K562 (cell line): ENCODE results near the gene KRT6C. TPM values are rescaled to one million over a fixed set of nuclear protein-coding genes. Genes with fewer than 3 reads are reported as not detected.

Experiments used
- ATAC-seq: fragments of 200-7000 bp; cut with Tn5 transposase; 3 replicates; pipeline ENCODE4 v1.9.1; 2020; ENCODE audit warnings: moderate library complexity
- BruUV-seq: library from RNA; stranded (reverse); fragments of 400-500 nt; replicated peaks from 2 replicates; lab custom pipeline; 2021; lab: Mats Ljungman, UMichigan
- CTCF ChIA-PET: fragments of 300-600 bp; formaldehyde crosslinking; extraction: SDS; loops from one replicate; lab custom pipeline; 2021; ENCODE audit warnings: low intra/inter-chr PET ratio; lab: Yijun Ruan, JAX
- POLR2A ChIA-PET: fragments of 300-600, 350-650 bp; sonication (Branson Sonifier 250); formaldehyde crosslinking; extraction: SDS; loops from one replicate; lab custom pipeline; 2021; ENCODE audit warnings: antibody characterized with exemption, inconsistent platforms; lab: Yijun Ruan, JAX
- DNase-seq, 4 experiments: peaks; one replicate each; pipeline versions ENCODE4 v3.0.0 to v3.0.0-alpha.2; 2011 to 2018; ENCODE audit warnings: low spot score in 3 of 4, mixed read lengths in 3 of 4; ENCODE audit errors: extremely low read depth in 1 of 4
- FAIRE-seq: peaks from 2 replicates; lab custom pipeline; 2011; peaks lifted over from hg19 to GRCh38; lab: Jason Lieb, UNC
- H2AFZ ChIP-seq: 2 replicates; pipeline ENCODE4 v1.6.0; 2011; ENCODE audit warnings: low read depth, low read length, control low read depth, inconsistent platforms
- H3K27ac ChIP-seq: fragments of 200-600 bp; 3 replicates; pipeline ENCODE4 v1.8.0; 2011; ENCODE audit warnings: low read depth, mild to moderate bottlenecking, control low read depth, inconsistent platforms, low read length, moderate library complexity, mixed read lengths; ENCODE audit errors: extremely low read depth
- H3K27me3 ChIP-seq, 2 experiments: fragments of 300-600 bp in 1 of 2; 2 replicates in 1 of 2; 3 replicates in 1 of 2; pipeline versions ENCODE4 v1.6.0 to v1.8.0; 2011; ENCODE audit warnings: inconsistent platforms in 2 of 2, low read length in 2 of 2, mild to moderate bottlenecking in 1 of 2, mixed read lengths in 1 of 2, moderate library complexity in 1 of 2; ENCODE audit not compliant: control insufficient read depth in 2 of 2, insufficient read depth in 2 of 2
- H3K36me3 ChIP-seq: fragments of 300-600 bp; 3 replicates; pipeline ENCODE4 v1.8.0; 2011; ENCODE audit warnings: mild to moderate bottlenecking, low read length, inconsistent platforms; ENCODE audit not compliant: control insufficient read depth, insufficient read depth
- H3K4me1 ChIP-seq, 2 experiments: fragments of 200-600 bp in 1 of 2; replicated peaks in 1 of 2; 2 replicates in 1 of 2; 3 replicates in 1 of 2; pipeline versions ENCODE4 v1.5.1 to v1.8.0; 2011; ENCODE audit warnings: inconsistent platforms in 2 of 2, low read length in 2 of 2, mild to moderate bottlenecking in 1 of 2, mixed read lengths in 1 of 2, moderate library complexity in 1 of 2; ENCODE audit not compliant: control insufficient read depth in 2 of 2, insufficient read depth in 2 of 2
- H3K4me2 ChIP-seq: 2 replicates; pipeline ENCODE4 v1.6.1; 2011; ENCODE audit warnings: low read length, control low read depth, inconsistent platforms, mixed read lengths; ENCODE audit not compliant: insufficient read depth
- H3K4me3 ChIP-seq: fragments of 200-600 bp; sonication (generic), shearing (Covaris generic); 2 replicates; pipeline ENCODE4 v1.5.1; 2016; ENCODE audit warnings: control low read depth, inconsistent platforms
- H3K79me2 ChIP-seq: fragments of 200-600 bp; 3 replicates; pipeline ENCODE4 v1.8.0; 2011; ENCODE audit warnings: low read length, inconsistent platforms; ENCODE audit not compliant: control insufficient read depth, insufficient read depth
- H3K9ac ChIP-seq, 2 experiments: 2 replicates each; pipeline versions ENCODE4 v1.6.0 to v1.6.1; 2011; ENCODE audit warnings: low read depth in 2 of 2, low read length in 2 of 2, control low read depth in 1 of 2, inconsistent platforms in 1 of 2, mild to moderate bottlenecking in 1 of 2, mixed read lengths in 1 of 2; ENCODE audit not compliant: insufficient read depth in 1 of 2
- H3K9me1 ChIP-seq: one replicate; pipeline ENCODE4 v1.6.0; 2011; ENCODE audit warnings: inconsistent platforms, mild to moderate bottlenecking, low read length, moderate library complexity; ENCODE audit not compliant: control insufficient read depth, insufficient read depth
- H3K9me3 ChIP-seq: replicated peaks from 2 replicates; pipeline ENCODE4 v1.5.1; 2011; ENCODE audit warnings: low read depth, low read length, inconsistent platforms; ENCODE audit not compliant: control insufficient read depth, insufficient read depth
- H4K20me1 ChIP-seq: replicated peaks from 2 replicates; pipeline ENCODE4 v1.6.1; 2011; ENCODE audit warnings: low read length, inconsistent platforms, mixed read lengths; ENCODE audit not compliant: control insufficient read depth, insufficient read depth
- EHMT2 ChIP-seq: fragments of 450-650 bp; IDR thresholded peaks from 2 replicates; pipeline ENCODE4 v1.6.1; 2018; ENCODE audit warnings: antibody characterized with exemption
- MEF2A ChIP-seq: IDR thresholded peaks from 2 replicates; pipeline ENCODE4 v1.6.1; 2011; ENCODE audit warnings: low read depth, mild to moderate bottlenecking, low read length, moderate library complexity; ENCODE audit not compliant: control insufficient read depth
- PKNOX1 ChIP-seq: fragments of 450-650 bp; IDR thresholded peaks from 2 replicates; pipeline ENCODE4 v1.6.1; 2016
- POLR2H ChIP-seq: IDR thresholded peaks from 2 replicates; pipeline ENCODE4 v1.6.1; 2016; ENCODE audit warnings: missing genetic modification characterization, low read depth, mild to moderate bottlenecking, control low read depth, missing compliant biosample characterization, moderate library complexity
- RB1 ChIP-seq: fragments of 450-650 bp; IDR thresholded peaks from 2 replicates; pipeline ENCODE4 v1.6.1; 2017; ENCODE audit warnings: low read depth, mild to moderate bottlenecking
- RHOXF2B ChIP-seq: fragments of 250-450 bp; sonication (Bioruptor Pico); conservative IDR thresholded peaks from 2 replicates; pipeline ENCODE4 v1.5.1; 2021
- RUNX1 ChIP-seq: sonication (generic); IDR thresholded peaks from 2 replicates; pipeline ENCODE4 v1.6.1; 2016; ENCODE audit warnings: antibody characterized with exemption, low read depth
- SUPT5H ChIP-seq: fragments of 450-650 bp; IDR thresholded peaks from 2 replicates; pipeline ENCODE4 v1.6.1; 2016
- ZBTB2 ChIP-seq: fragments of 450-650 bp; IDR thresholded peaks from 2 replicates; pipeline ENCODE4 v1.6.1; 2016; ENCODE audit warnings: antibody characterized with exemption
- ZKSCAN1 ChIP-seq: fragments of 150-350 bp; IDR thresholded peaks from 2 replicates; pipeline ENCODE4 v1.6.1; 2016; ENCODE audit warnings: low read depth, low read length
- ZNF140 ChIP-seq: fragments of 250-450 bp; sonication (Bioruptor Pico); IDR thresholded peaks from 2 replicates; pipeline ENCODE4 v1.8.0; 2021; ENCODE audit warnings: moderate library complexity, mild to moderate bottlenecking, inconsistent platforms
- ZNF174 ChIP-seq: fragments of 250-450 bp; sonication (Bioruptor Pico); IDR thresholded peaks from 2 replicates; pipeline ENCODE4 v1.4.0; 2020; ENCODE audit warnings: mild to moderate bottlenecking
- ZNF551 ChIP-seq: fragments of 250-450 bp; sonication (Bioruptor Pico); IDR thresholded peaks from 2 replicates; pipeline ENCODE4 v1.5.0; 2021; ENCODE audit warnings: mild to moderate bottlenecking, moderate library complexity
- ZZZ3 ChIP-seq: fragments of 450-650 bp; IDR thresholded peaks from 2 replicates; pipeline ENCODE4 v1.6.1; 2016; ENCODE audit warnings: antibody characterized with exemption, mild to moderate bottlenecking, moderate library complexity
- WGBS: fragments of 100-300 bp; shearing (Covaris generic); methylation state at CpG from one replicate; pipeline ENCODE4 v1.1.6; 2016; ENCODE audit warnings: low coverage, mixed read lengths; ENCODE audit not compliant: insufficient coverage; ENCODE audit errors: missing lambda C conversion rate; 5-methylcytosine and 5-hydroxymethylcytosine counted together
- in situ Hi-C: fragments of 300-500 bp; cut with MboI; formaldehyde crosslinking; loops from 4 replicates; pipeline ENCODE4 v1.15.0; 2018; ENCODE audit warnings: inconsistent platforms, mixed read lengths
- intact Hi-C: fragments of 100-400 bp; cut with micrococcal nuclease; formaldehyde crosslinking; loops from 2 replicates; pipeline ENCODE4 v1.14.2; 2022
- polyA plus RNA-seq, 8 experiments: library from polyadenylated mRNA; depleted of rRNA in 4 of 8; stranded (reverse) in 5 of 8; unstranded in 3 of 8; fragments of >200 nt; fragmentation: Nextera tagmentation in 2 of 8; fragmentation: Illumina TruSeq in 1 of 8; extraction: Ambion mirVana in 2 of 8; extraction: Trizol in 1 of 8; gene quantifications; 2 replicates each; pipeline versions ENCODE4 v1.2.1 to v1.2.3, GENCODE V29; 2011 to 2014; ENCODE audit warnings: inconsistent platforms in 1 of 8, missing spikeins in 1 of 8
- total RNA-seq, 7 experiments: library from RNA; depleted of rRNA in 6 of 7; stranded (reverse); fragments of >200 nt in 6 of 7; fragmentation: Illumina TruSeq in 2 of 7; extraction: Trizol in 2 of 7; gene quantifications; 2 replicates each; pipeline versions ENCODE4 v1.2.1 to v1.2.3, GENCODE V29; 2011 to 2021; ENCODE audit warnings: low replicate concordance in 1 of 7

KRT6C gene
- total and polyA plus RNA-seq, 9 of the 15 experiments (the other 6 are each of a cell fraction or from before 2014, with no cell fraction given), result not detected

GRCh38 chr12:52419656-52420055 lies 53.9 kb downstream of the KRT6C start (continued):
- no peak for TF ChIP-seq MEF2A
- no peak for TF ChIP-seq EHMT2
- no peak for TF ChIP-seq ZNF174 (CRISPR knock-in tag)
- TF ChIP-seq RUNX1, result no peak
- TF ChIP-seq POLR2H (tag), result no peak
- no peak for TF ChIP-seq ZBTB2
- TF ChIP-seq RHOXF2B (CRISPR knock-in tag), result no peak
- TF ChIP-seq ZKSCAN1, result no peak

GRCh38 chr12:52418576-52419110 lies 55.0 kb downstream of the KRT6C start:
- H3K9me3 ChIP-seq, result no peaks in the 10 kb centered on the region
- no peak for FAIRE-seq
- H3K4me3 ChIP-seq, result no peak overlapping the region
- H3K4me1 ChIP-seq, result no peaks in the 10 kb centered on the region; a peak in 1 of 5 replicates
- H3K27me3 ChIP-seq, result peaks cover 0 to 26% of the 10 kb centered on the region in 2 experiments; a peak in 2 of 5 replicates
- intact Hi-C loops, result no loop called here
- no peak overlapping the region for H3K4me2 ChIP-seq
- no peak overlapping the region for H2AFZ ChIP-seq
- WGBS, result 0% methylated on average over 4 of the region's 4 CpGs
- no peak for DNase-seq
- no peak for ATAC-seq
- ChIA-PET POLR2A (no interaction called here), CTCF (no interaction called here)
- peaks cover 3% of the 10 kb centered on the region for H3K9me1 ChIP-seq
- BruUV-seq, result no TSS peak
- no peak overlapping the region for H3K27ac ChIP-seq
- H4K20me1 ChIP-seq, result peaks cover 7% of the 10 kb centered on the region; the same call in 1 of the 2 replicates
- TF ChIP-seq SUPT5H, result no peak
- TF ChIP-seq RB1, result no peak
- no peak for TF ChIP-seq ZZZ3
- no peak for TF ChIP-seq ZNF140 (CRISPR knock-in tag)
- no peak for TF ChIP-seq PKNOX1
- TF ChIP-seq ZNF551 (CRISPR knock-in tag), result no peak
- no peaks in the 10 kb centered on the region for H3K36me3 ChIP-seq
- no peaks in the 10 kb centered on the region for H3K79me2 ChIP-seq
- H3K9ac ChIP-seq, result no peak overlapping the region
- in situ Hi-C loops, result no loop called here
